ENCODE measurements around the gene C1QTNF8.

DNA sequence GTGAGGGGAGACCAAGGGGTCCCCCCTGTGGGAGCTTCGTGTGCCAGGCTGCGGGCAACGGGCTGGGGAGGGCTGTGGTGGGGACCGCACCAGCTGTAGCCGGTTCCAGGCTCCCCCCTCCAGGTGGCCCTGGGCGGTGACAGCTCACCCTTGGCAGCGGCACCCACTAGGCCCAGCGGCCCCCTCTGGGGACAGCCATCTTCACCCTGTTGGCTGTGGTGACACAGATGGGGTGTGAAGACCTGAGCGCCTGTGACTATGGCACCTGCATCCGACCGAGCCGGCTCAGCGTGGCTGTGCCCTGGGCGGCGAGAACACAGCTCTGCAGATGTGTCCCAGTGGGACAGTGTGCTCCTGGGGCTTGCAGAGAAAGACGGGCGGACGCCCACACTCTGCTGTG, 1.1 kb upstream of the C1QTNF8 start:
- TF ChIP-seq, protein P1, sequence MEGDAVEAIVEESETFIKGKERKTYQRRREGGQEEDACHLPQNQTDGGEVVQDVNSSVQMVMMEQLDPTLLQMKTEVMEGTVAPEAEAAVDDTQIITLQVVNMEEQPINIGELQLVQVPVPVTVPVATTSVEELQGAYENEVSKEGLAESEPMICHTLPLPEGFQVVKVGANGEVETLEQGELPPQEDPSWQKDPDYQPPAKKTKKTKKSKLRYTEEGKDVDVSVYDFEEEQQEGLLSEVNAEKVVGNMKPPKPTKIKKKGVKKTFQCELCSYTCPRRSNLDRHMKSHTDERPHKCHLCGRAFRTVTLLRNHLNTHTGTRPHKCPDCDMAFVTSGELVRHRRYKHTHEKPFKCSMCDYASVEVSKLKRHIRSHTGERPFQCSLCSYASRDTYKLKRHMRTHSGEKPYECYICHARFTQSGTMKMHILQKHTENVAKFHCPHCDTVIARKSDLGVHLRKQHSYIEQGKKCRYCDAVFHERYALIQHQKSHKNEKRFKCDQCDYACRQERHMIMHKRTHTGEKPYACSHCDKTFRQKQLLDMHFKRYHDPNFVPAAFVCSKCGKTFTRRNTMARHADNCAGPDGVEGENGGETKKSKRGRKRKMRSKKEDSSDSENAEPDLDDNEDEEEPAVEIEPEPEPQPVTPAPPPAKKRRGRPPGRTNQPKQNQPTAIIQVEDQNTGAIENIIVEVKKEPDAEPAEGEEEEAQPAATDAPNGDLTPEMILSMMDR (optimal IDR thresholded peaks at IDR 0.05 in 1 of 3, IDR thresholded peaks at IDR 0.05 in 1 of 3, conservative IDR thresholded peaks at IDR 0.05 in 1 of 3; ENCODE audit: extremely low read depth in 1 of 3, insufficient read depth in 2 of 3, low read length in 3 of 3): no peak
- no peak for TF ChIP-seq EZH2 (IDR thresholded peaks at IDR 0.05; ENCODE audit: low read length)
